GM23338 (cell line): ENCODE measurements around the gene CNPY1. TPM values are rescaled to one million over a fixed set of nuclear protein-coding genes. Genes with fewer than 3 reads are reported as not detected.

Experiments used
- EZH2 ChIP-seq: fragments of 200-600 bp; sonication (generic); IDR thresholded peaks from one replicate; pipeline ENCODE4 v1.8.0; 2017; ENCODE audit warnings: antibody characterized with exemption, mild to moderate bottlenecking, low read depth; ENCODE audit not compliant: unreplicated experiment
- EZH2phosphoT487 ChIP-seq: fragments of 200-600 bp; sonication (generic); IDR thresholded peaks from one replicate; pipeline ENCODE4 v1.8.1; 2018; ENCODE audit warnings: antibody characterized with exemption; ENCODE audit not compliant: unreplicated experiment
- NANOG ChIP-seq: IDR thresholded peaks from 2 replicates; pipeline ENCODE4 v1.6.1; 2016; ENCODE audit warnings: antibody characterized with exemption, borderline replicate concordance
- REST ChIP-seq: IDR thresholded peaks from one replicate; pipeline ENCODE4 v1.6.1; 2018; ENCODE audit warnings: antibody characterized with exemption; ENCODE audit not compliant: unreplicated experiment
- STAT1 ChIP-seq: IDR thresholded peaks from one replicate; pipeline ENCODE4 v1.6.1; 2016; ENCODE audit warnings: antibody characterized with exemption; ENCODE audit not compliant: unreplicated experiment
- ZNF114 ChIP-seq: fragments of 250-450 bp; sonication (Bioruptor Pico); IDR thresholded peaks from 2 replicates; pipeline ENCODE4 v1.5.0; 2020; ENCODE audit warnings: mild to moderate bottlenecking, moderate library complexity
- ZNF462 ChIP-seq: fragments of 250-450 bp; sonication (Bioruptor Pico); IDR thresholded peaks from 2 replicates; pipeline ENCODE4 v1.5.0; 2020; ENCODE audit warnings: mild to moderate bottlenecking, moderate library complexity
- polyA plus RNA-seq: library from polyadenylated mRNA; unstranded; fragments of >200 nt; fragmentation: Nextera tagmentation; extraction: Ambion mirVana; gene quantifications from 2 replicates; pipeline ENCODE4 v1.2.1, GENCODE V29; 2016
- total RNA-seq: library from RNA; depleted of rRNA; stranded (reverse); fragments of >200 nt; shearing (Covaris generic); gene quantifications from 2 replicates; pipeline ENCODE4 v1.2.3, GENCODE V29; 2014

CNPY1 gene
- total and polyA plus RNA-seq, 2 experiments from 2014 or later: not detected

- no peak for TF ChIP-seq ZNF462
- TF ChIP-seq ZNF114 (CRISPR knock-in tag): no peak
- TF ChIP-seq EZH2phosphoT487: no peak
- TF ChIP-seq NANOG: no peak
- TF ChIP-seq EZH2: no peak
- TF ChIP-seq REST: no peak
- no peak for TF ChIP-seq STAT1
Measured at GRCh38 chr7:155494551-155494950, 51.8 kb downstream of the CNPY1 start (continued).
